ENCODE data around the gene MBNL2. TPM values are rescaled to one million over a fixed set of nuclear protein-coding genes. Genes with fewer than 3 reads are reported as not detected.

Gene MBNL2
- total and polyA plus RNA-seq, 2 experiments from 2014 or later: 0.55 to 3.2 TPM

DNA sequence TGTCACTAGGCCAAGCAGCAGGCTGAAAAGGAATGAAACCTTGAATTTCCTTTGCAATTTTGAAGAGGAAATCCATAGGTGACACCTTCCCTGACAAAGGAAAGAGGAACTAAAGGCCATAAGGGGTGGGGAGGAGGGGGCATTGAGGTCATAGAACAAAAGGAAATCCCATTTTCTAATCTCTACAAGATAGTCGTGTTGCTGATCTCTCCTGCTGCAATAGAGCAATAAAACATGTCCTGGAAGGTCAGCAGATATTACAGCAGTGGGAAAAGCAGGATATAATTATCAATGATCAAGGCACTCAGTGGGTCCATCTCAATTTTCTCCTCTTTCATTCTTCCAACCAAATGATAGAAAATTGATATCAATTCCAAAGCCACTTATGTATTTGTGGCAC is 191.6 kb downstream of the MBNL2 start:
- H3K4me1 ChIP-seq (ENCODE audit: insufficient read depth): peaks cover 15% of the 10 kb centered on the region
- H3K36me3 ChIP-seq (ENCODE audit: insufficient read depth): no peaks in the 10 kb centered on the region
- H3K36me3 Mint-ChIP-seq (ENCODE audit: low read depth): no peaks in the 10 kb centered on the region
- DNase-seq (ENCODE audit: low spot score) (no peak), ATAC-seq (no peak)
- H3K4me3 ChIP-seq: no peak overlapping the region
- no peaks in the 10 kb centered on the region for H3K27me3 ChIP-seq (ENCODE audit: insufficient read depth)
- peak overlapping the region; percentile 25; the same call in 1 of the 2 replicates for H3K4me2 ChIP-seq
- H3K4me1 Mint-ChIP-seq: peaks cover 16% of the 10 kb centered on the region
- H3K79me2 ChIP-seq (replicated peaks; ENCODE audit: insufficient read depth): no peaks in the 10 kb centered on the region
- no peaks in the 10 kb centered on the region for H3F3A ChIP-seq (replicated peaks; ENCODE audit: low read depth)
- no peaks in the 10 kb centered on the region for H3K9me3 Mint-ChIP-seq
- no peaks in the 10 kb centered on the region for H4K20me1 ChIP-seq (replicated peaks; ENCODE audit: insufficient read depth)
- no peak overlapping the region for H3K27ac Mint-ChIP-seq
- TF ChIP-seq, protein P1, sequence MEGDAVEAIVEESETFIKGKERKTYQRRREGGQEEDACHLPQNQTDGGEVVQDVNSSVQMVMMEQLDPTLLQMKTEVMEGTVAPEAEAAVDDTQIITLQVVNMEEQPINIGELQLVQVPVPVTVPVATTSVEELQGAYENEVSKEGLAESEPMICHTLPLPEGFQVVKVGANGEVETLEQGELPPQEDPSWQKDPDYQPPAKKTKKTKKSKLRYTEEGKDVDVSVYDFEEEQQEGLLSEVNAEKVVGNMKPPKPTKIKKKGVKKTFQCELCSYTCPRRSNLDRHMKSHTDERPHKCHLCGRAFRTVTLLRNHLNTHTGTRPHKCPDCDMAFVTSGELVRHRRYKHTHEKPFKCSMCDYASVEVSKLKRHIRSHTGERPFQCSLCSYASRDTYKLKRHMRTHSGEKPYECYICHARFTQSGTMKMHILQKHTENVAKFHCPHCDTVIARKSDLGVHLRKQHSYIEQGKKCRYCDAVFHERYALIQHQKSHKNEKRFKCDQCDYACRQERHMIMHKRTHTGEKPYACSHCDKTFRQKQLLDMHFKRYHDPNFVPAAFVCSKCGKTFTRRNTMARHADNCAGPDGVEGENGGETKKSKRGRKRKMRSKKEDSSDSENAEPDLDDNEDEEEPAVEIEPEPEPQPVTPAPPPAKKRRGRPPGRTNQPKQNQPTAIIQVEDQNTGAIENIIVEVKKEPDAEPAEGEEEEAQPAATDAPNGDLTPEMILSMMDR (conservative IDR thresholded peaks at IDR 0.05; ENCODE audit: low read depth in 2 of 2): no peak
- TF ChIP-seq NANOG (IDR thresholded peaks at IDR 0.05; ENCODE audit: borderline replicate concordance): no peak
- peaks cover 5% of the 10 kb centered on the region; the same call in 1 of the 2 replicates for H3K9me2 ChIP-seq (ENCODE audit: insufficient read depth)
- H3K4me3 Mint-ChIP-seq: no peak overlapping the region
- H3K27me3 Mint-ChIP-seq (ENCODE audit: insufficient read depth, low read depth, poor library complexity): peaks cover 2% of the 10 kb centered on the region
- H3K27ac ChIP-seq (ENCODE audit: low read depth): no peak overlapping the region
- H2AFZ ChIP-seq: peak overlapping the region; percentile 1; the same call in 1 of the 2 replicates

DNA sequence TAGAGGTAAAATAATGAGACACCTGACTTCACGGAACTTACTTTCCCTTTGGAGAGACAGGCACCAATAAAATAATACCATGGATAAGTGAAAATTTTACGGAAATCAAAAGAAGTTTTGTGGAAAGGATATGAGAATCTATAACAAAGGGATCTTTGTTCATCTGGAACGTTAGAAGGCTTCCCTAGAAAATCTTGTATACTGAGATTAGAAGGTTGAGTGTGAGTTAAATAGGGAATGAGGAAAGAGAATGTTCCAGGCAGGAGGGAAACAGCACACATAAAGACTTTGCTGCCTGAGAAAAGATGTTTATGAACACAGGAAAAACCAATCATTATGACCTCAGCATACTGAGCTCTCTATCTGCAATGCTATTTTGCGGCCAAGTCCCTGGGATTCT is 192.3 kb downstream of the MBNL2 start:
- Mint-ChIP-seq H3K4me1 (peaks cover 16% of the 10 kb centered on the region), H3K27me3 (ENCODE audit: insufficient read depth, low read depth, poor library complexity) (peaks cover 2% of the 10 kb centered on the region), H3K27ac (no peak overlapping the region), H3K9me3 (no peaks in the 10 kb centered on the region), H3K4me3 (no peak overlapping the region), H3K36me3 (ENCODE audit: low read depth) (no peaks in the 10 kb centered on the region)
- peaks cover 5% of the 10 kb centered on the region; the same call in 1 of the 2 replicates for H3K9me2 ChIP-seq (ENCODE audit: insufficient read depth)
- peaks cover 15% of the 10 kb centered on the region for H3K4me1 ChIP-seq (ENCODE audit: insufficient read depth)
- H3K36me3 ChIP-seq (ENCODE audit: insufficient read depth): no peaks in the 10 kb centered on the region
- no peak for DNase-seq (ENCODE audit: low spot score)
- H3K79me2 ChIP-seq (replicated peaks; ENCODE audit: insufficient read depth): no peaks in the 10 kb centered on the region
- H3F3A ChIP-seq (replicated peaks; ENCODE audit: low read depth): no peaks in the 10 kb centered on the region
- peak overlapping the region; percentile 1; the same call in 1 of the 2 replicates for H2AFZ ChIP-seq
- ATAC-seq: no peak
- no peak overlapping the region for H3K27ac ChIP-seq (ENCODE audit: low read depth)
- H3K4me2 ChIP-seq: no peak overlapping the region
- no peak overlapping the region for H3K4me3 ChIP-seq
- no peaks in the 10 kb centered on the region for H3K27me3 ChIP-seq (ENCODE audit: insufficient read depth)
- H4K20me1 ChIP-seq (replicated peaks; ENCODE audit: insufficient read depth): no peaks in the 10 kb centered on the region
- no peak for TF ChIP-seq STAT1 (IDR thresholded peaks at IDR 0.05; ENCODE audit: unreplicated experiment)
- no peak for TF ChIP-seq ZNF114 (CRISPR knock-in tag; IDR thresholded peaks at IDR 0.05)
- TF ChIP-seq, protein P2, sequence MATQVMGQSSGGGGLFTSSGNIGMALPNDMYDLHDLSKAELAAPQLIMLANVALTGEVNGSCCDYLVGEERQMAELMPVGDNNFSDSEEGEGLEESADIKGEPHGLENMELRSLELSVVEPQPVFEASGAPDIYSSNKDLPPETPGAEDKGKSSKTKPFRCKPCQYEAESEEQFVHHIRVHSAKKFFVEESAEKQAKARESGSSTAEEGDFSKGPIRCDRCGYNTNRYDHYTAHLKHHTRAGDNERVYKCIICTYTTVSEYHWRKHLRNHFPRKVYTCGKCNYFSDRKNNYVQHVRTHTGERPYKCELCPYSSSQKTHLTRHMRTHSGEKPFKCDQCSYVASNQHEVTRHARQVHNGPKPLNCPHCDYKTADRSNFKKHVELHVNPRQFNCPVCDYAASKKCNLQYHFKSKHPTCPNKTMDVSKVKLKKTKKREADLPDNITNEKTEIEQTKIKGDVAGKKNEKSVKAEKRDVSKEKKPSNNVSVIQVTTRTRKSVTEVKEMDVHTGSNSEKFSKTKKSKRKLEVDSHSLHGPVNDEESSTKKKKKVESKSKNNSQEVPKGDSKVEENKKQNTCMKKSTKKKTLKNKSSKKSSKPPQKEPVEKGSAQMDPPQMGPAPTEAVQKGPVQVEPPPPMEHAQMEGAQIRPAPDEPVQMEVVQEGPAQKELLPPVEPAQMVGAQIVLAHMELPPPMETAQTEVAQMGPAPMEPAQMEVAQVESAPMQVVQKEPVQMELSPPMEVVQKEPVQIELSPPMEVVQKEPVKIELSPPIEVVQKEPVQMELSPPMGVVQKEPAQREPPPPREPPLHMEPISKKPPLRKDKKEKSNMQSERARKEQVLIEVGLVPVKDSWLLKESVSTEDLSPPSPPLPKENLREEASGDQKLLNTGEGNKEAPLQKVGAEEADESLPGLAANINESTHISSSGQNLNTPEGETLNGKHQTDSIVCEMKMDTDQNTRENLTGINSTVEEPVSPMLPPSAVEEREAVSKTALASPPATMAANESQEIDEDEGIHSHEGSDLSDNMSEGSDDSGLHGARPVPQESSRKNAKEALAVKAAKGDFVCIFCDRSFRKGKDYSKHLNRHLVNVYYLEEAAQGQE (IDR thresholded peaks at IDR 0.05; ENCODE audit: unreplicated experiment): no peak
- TF ChIP-seq, protein P1 (conservative IDR thresholded peaks at IDR 0.05; ENCODE audit: low read depth in 2 of 2): no peak
- no peak for TF ChIP-seq CREB1 (CRISPR knock-in tag; IDR thresholded peaks at IDR 0.05; ENCODE audit: low read depth)
- no peak for TF ChIP-seq ZNF462 (CRISPR knock-in tag; IDR thresholded peaks at IDR 0.05)
- TF ChIP-seq POLR2AphosphoS5 (IDR thresholded peaks at IDR 0.05; ENCODE audit: low read depth): no peak
